Epithelial cell of proximal tubule (primary cell): Measurements from ENCODE around the gene C2orf72. TPM values are rescaled to one million over a fixed set of nuclear protein-coding genes. Genes with fewer than 3 reads are reported as not detected.
A peak's percentile ranks its signal among the peaks of the same experiment; 100 is the strongest.

Experiments used
- DNase-seq: peaks from one replicate; pipeline ENCODE4 v3.0.0-alpha.2; 2011; ENCODE audit warnings: low read depth
- H3K4me3 ChIP-seq: 2 replicates; pipeline ENCODE4 v1.5.1; 2011; ENCODE audit warnings: low read depth, mild to moderate bottlenecking, low read length
- total RNA-seq: library from RNA; depleted of rRNA; stranded (reverse); fragments of >200 nt; gene quantifications from 2 replicates; pipeline ENCODE4 v1.2.3, GENCODE V29; 2015
- TF ChIP-seq, protein P1 (sequence below): conservative IDR thresholded peaks from 2 replicates; pipeline ENCODE4 v1.5.1; 2012; ENCODE audit warnings: low read depth, mild to moderate bottlenecking, low read length

The C2orf72 gene
- total RNA-seq, 1 donor from 2014 or later, result 3.8 TPM

DNA sequence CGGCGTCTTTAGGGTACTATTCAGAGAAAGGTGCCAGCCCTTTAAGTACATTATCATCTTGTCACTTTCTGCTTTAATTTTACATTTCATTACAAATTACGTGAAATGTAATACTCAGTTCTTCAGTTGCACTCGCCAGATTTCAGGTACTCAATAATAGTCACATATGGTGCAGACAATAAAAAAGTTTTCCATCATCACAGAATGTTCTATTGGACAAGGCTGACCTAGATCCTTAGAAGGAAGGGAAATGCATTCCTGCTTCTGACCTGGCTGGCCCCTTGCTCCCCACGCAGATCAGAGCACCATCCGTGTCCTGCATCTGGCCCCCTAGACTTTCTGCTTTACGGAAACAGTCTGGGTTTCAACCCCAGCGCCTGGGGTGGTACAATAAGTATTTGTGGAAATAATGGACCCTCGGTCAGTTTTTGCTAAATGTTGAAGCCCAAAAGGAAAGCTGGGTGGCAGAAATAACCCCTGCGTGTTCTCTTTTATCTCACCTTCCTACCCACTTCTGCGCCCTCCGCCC lies 681 bp upstream of the C2orf72 start:
- H3K4me3 ChIP-seq, result no peak overlapping the region
- DNase-seq, result no peak
- TF ChIP-seq, protein P1, sequence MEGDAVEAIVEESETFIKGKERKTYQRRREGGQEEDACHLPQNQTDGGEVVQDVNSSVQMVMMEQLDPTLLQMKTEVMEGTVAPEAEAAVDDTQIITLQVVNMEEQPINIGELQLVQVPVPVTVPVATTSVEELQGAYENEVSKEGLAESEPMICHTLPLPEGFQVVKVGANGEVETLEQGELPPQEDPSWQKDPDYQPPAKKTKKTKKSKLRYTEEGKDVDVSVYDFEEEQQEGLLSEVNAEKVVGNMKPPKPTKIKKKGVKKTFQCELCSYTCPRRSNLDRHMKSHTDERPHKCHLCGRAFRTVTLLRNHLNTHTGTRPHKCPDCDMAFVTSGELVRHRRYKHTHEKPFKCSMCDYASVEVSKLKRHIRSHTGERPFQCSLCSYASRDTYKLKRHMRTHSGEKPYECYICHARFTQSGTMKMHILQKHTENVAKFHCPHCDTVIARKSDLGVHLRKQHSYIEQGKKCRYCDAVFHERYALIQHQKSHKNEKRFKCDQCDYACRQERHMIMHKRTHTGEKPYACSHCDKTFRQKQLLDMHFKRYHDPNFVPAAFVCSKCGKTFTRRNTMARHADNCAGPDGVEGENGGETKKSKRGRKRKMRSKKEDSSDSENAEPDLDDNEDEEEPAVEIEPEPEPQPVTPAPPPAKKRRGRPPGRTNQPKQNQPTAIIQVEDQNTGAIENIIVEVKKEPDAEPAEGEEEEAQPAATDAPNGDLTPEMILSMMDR, result no peak

DNA sequence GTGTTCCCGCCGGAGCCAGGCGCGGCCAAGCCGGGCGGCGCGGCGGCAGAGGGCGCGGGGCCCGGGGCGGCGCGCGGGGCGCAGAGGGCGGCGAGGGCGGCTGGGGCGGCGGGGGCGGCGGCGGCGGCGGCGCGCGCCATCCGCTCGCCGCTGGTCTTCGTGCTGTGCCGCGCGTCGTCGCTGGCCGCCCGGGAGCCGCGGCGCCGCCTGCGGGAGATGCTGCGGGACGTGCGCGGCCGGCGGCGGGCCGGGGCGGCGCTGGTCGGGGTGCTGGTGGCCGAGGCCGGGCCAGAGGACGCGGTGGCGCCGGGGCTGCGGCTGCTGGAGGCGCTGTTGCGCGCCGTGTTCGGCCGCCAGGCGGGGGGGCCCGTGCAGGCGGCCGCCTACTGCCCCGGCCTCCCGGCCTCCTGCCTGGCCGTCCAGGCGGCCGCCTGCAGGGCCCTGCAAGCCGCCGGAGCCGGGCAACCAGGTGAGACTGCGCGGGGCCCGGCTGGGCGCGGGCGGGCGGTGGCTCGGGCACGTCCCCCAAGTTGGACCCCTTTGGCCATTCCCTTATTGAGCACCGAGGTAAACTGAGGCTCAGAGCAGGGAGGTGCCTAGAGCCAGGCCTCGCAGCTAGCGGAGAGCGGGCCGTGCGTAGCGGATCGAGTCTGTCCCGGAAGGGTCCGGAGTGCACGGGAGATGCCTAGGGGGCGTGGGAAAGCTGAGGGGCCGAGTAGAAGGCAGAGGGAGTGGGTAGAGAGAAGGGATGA lies 584 bp downstream of the C2orf72 start:
- TF ChIP-seq, protein P1, result no peak
- peak overlapping the region; percentile 8 for H3K4me3 ChIP-seq
- no peak for DNase-seq

DNA sequence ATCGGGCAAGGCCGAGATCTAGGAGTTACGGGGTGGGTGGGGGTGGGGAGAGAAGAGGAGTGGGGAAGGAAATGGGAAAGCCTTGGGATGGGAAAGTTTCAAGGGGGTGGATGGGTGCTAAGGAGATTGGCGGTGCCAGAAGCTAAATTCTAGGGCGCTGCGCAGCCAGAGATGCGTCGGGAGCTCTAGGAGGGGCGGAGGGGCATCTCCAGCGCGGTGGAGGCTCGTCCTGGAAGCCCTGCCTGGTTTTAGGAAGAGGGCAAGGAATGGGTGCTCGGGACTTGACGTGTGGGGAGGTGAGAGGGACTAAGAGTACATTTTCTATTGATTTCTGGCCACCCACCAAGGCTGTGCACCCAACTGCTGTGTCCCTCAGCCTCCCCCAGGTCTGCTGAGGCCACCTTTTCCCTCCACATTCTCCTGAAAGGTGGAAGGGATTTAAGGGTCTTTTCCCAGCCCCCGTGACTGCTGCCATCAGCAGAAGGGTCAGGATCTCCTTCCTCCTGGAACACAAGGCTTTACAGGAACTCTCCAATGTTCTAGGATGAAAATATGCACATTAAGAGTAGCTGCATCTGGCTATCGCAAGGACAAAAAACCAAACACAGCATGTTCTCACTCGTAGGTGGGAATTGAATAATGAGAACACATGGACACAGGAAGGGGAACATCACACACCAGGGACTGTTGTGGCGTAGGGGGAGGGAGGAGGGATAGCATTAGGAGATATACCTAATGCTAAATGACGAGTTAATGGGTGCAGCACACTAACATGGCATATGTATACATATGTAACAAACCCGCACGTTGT lies 1.4 kb downstream of the C2orf72 start:
- DNase-seq, result no peak
- TF ChIP-seq, protein P1, result no peak
- no peak overlapping the region for H3K4me3 ChIP-seq

DNA sequence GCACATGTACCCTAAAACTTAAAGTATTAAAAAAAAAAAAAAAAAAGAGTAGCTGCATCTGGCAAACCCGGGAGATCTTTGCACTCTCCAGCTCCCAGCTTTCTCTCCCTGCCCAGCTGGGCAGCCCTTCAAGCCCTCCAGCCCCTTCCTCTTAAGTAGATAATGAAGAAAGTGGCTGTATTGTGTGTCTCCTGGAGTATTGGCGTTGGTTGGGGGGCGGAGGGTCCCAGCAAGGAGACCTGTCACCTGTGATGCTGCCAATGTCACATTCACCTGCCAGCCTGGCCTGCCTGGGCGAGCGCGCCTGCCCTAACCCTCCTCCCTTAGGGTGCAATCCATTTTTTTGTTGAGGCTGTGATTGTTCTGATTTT lies 2.0 kb downstream of the C2orf72 start:
- no peak for DNase-seq
- TF ChIP-seq, protein P1, result no peak

DNA sequence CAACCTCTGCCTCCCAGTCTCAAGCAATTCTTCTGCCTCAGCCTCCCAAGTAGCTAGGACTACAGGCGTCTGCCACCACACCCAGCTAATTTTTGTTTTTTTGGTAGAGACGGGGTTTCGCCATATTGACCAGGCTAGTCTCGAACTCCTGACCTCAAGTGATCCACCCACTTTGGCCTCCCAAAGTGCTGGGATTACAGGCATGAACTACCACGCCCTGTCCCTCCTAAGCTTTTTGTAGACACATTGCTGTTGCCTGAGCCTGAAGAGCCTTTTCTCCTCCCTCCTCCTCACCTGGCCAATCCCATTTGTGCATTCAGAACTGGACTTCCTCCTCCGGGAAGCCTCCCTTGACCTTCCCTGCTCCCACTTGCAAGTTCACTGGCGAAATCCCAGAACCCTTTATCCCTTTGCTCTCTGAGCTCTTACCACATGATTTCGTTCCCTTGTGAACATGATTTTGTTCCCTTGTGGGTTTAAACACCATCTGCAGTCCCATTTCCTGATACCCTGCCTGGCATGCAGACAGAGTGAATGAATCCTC lies 2.6 kb downstream of the C2orf72 start:
- H3K4me3 ChIP-seq, result no peak overlapping the region
- DNase-seq, result no peak
- TF ChIP-seq, protein P1, result no peak

More for the DNA sequence above, 2.0 kb downstream of the C2orf72 start:
- no peak overlapping the region for H3K4me3 ChIP-seq

DNA sequence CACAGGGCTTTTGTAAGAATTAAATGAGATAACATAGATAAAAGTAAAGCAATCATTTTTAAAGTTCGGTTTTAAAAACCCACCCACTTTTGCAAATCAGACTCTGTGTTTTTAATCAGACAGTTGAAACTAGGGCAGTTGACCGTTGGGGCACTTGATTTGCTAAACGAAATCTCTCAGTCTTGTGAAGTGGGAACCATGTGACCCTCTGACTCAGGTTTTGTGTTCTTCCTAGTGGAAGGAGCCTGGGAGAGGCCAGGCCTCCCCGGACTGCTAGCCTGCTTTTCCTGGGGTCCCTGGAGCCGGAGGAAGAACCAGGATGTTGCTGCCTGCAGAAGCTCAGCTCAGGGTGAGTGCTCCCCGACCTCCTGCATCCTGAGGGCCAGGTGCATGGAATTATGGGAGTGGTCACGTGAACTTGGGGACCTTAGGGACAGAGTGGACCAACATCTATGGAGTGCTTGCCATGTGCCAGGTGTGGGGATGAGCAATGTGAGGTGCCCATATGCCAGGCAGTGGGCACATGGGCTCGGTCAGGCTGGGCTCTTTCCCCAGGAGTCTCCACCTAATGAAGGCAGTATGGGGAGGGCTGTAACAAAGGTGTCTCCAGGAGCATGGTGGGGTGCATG lies 3.9 kb downstream of the C2orf72 start:
- no peak for DNase-seq
- TF ChIP-seq, protein P1, result no peak
- no peak overlapping the region for H3K4me3 ChIP-seq
